Astrocyte (in vitro differentiated cells and primary cell): ENCODE data around the gene ZBTB18. TPM values are rescaled to one million over a fixed set of nuclear protein-coding genes. Genes with fewer than 3 reads are reported as not detected.
A peak's percentile ranks its signal among the peaks of the same experiment; 100 is the strongest.

ENCODE experiments used
- DNase-seq: peaks from one replicate; pipeline ENCODE4 v3.0.0-alpha.2; 2010; ENCODE audit warnings: low read depth
- FAIRE-seq: peaks from 2 replicates; lab custom pipeline; 2011; peaks lifted over from hg19 to GRCh38; lab: Jason Lieb, UNC
- H2AFZ ChIP-seq: 2 replicates; pipeline ENCODE4 v1.6.0; 2012; ENCODE audit warnings: low read depth, low read length, inconsistent platforms
- H3K27ac ChIP-seq: 2 replicates; pipeline ENCODE4 v1.5.1; 2011; ENCODE audit warnings: low read depth, low read length, inconsistent platforms
- H3K27me3 ChIP-seq: 2 replicates; pipeline ENCODE4 v1.6.0; 2011; ENCODE audit warnings: low read length, inconsistent platforms; ENCODE audit not compliant: insufficient read depth
- H3K36me3 ChIP-seq: 2 replicates; pipeline ENCODE4 v1.5.1; 2011; ENCODE audit warnings: low read length, inconsistent platforms; ENCODE audit not compliant: insufficient read depth
- H3K4me1 ChIP-seq: 2 replicates; pipeline ENCODE4 v1.5.1; 2011; ENCODE audit warnings: low read length, inconsistent platforms; ENCODE audit not compliant: insufficient read depth
- H3K4me2 ChIP-seq: 2 replicates; pipeline ENCODE4 v1.6.0; 2012; ENCODE audit warnings: low read length, inconsistent platforms
- H3K4me3 ChIP-seq: 2 replicates; pipeline ENCODE4 v1.5.1; 2011; ENCODE audit warnings: low read depth, mild to moderate bottlenecking, low read length, inconsistent platforms; ENCODE audit not compliant: insufficient read depth
- H3K79me2 ChIP-seq: 2 replicates; pipeline ENCODE4 v1.6.0; 2012; ENCODE audit warnings: mild to moderate bottlenecking, low read length, inconsistent platforms; ENCODE audit not compliant: insufficient read depth
- H3K9ac ChIP-seq: 2 replicates; pipeline ENCODE4 v1.6.0; 2012; ENCODE audit warnings: mild to moderate bottlenecking, low read length, inconsistent platforms
- H3K9me3 ChIP-seq: 2 replicates; pipeline ENCODE4 v1.5.1; 2012; ENCODE audit warnings: low read depth, mild to moderate bottlenecking, low read length, inconsistent platforms; ENCODE audit not compliant: insufficient read depth
- H4K20me1 ChIP-seq: 2 replicates; pipeline ENCODE4 v1.6.0; 2012; ENCODE audit warnings: low read length, inconsistent platforms; ENCODE audit not compliant: insufficient read depth
- H3K27ac Mint-ChIP-seq: one replicate; pipeline ENCODE4 v1.8.0; 2021; ENCODE audit warnings: mild to moderate bottlenecking, mixed read lengths; ENCODE audit not compliant: unreplicated experiment
- H3K27me3 Mint-ChIP-seq: one replicate; pipeline ENCODE4 v1.8.0; 2021; ENCODE audit warnings: low read depth, mixed read lengths; ENCODE audit not compliant: unreplicated experiment
- H3K36me3 Mint-ChIP-seq: one replicate; pipeline ENCODE4 v1.8.0; 2021; ENCODE audit warnings: low read depth, mixed read lengths; ENCODE audit not compliant: unreplicated experiment
- H3K4me1 Mint-ChIP-seq: one replicate; pipeline ENCODE4 v1.8.0; 2021; ENCODE audit warnings: low read depth, mixed read lengths; ENCODE audit not compliant: unreplicated experiment
- H3K4me3 Mint-ChIP-seq: one replicate; pipeline ENCODE4 v1.8.0; 2021; ENCODE audit warnings: mild to moderate bottlenecking, moderate library complexity, mixed read lengths; ENCODE audit not compliant: unreplicated experiment
- H3K9me3 Mint-ChIP-seq: one replicate; pipeline ENCODE4 v1.8.0; 2021; ENCODE audit warnings: mild to moderate bottlenecking, mixed read lengths; ENCODE audit not compliant: unreplicated experiment
- EZH2 ChIP-seq: IDR thresholded peaks from 2 replicates; pipeline ENCODE4 v1.6.1; 2012; ENCODE audit warnings: mild to moderate bottlenecking, low read length, inconsistent platforms; ENCODE audit not compliant: insufficient read depth
- total RNA-seq: library from RNA; stranded (reverse); gene quantifications from 2 replicates; pipeline ENCODE4 v1.2.1, GENCODE V29; 2021
- TF ChIP-seq, protein P1 (sequence below): IDR thresholded peaks from 2 replicates; pipeline ENCODE4 v1.5.1; 2011; ENCODE audit warnings: low read depth, mild to moderate bottlenecking, inconsistent platforms, low read length, moderate library complexity; ENCODE audit not compliant: insufficient read depth

ZBTB18 gene
- total RNA-seq, 1 donor from 2014 or later, result 19.2 TPM

DNA sequence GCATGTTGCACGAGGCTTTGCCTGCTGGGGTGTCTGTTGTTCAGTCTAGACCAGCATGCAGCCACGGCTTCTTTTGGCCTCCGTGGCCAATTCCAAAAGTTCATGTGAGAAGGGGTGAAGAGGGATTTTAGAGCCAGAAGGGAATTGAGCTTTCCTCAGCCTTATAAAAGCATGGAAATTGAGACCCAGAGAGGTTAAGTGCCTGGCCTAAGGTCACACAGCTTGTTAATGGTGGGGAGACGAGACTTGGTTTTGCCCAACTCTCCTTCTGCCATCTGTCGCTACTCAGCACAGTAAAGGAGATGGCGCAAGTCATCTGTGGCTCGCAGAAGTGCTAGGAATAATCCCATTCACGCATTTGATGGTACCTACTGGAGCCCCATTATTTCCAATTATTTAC is 25.7 kb downstream of the ZBTB18 start:
- H3K4me2 ChIP-seq, result no peak overlapping the region
- H3K9ac ChIP-seq, result no peak overlapping the region
- no peak overlapping the region for H3K4me3 ChIP-seq
- H3K27ac ChIP-seq, result no peak overlapping the region
- no peak overlapping the region for H2AFZ ChIP-seq
- H3K9me3 ChIP-seq, result no peaks in the 10 kb centered on the region
- peaks cover 7% of the 10 kb centered on the region for H3K4me1 ChIP-seq
- H3K27me3 ChIP-seq, result peaks cover 11% of the 10 kb centered on the region
- Mint-ChIP-seq H3K4me3 (no peak overlapping the region), H3K27me3 (peaks cover 41% of the 10 kb centered on the region), H3K27ac (no peak overlapping the region), H3K36me3 (no peaks in the 10 kb centered on the region), H3K4me1 (no peaks in the 10 kb centered on the region), H3K9me3 (peaks cover 3% of the 10 kb centered on the region)
- H3K79me2 ChIP-seq, result no peaks in the 10 kb centered on the region
- DNase-seq (no peak), FAIRE-seq (no peak)
- H3K36me3 ChIP-seq, result no peaks in the 10 kb centered on the region
- H4K20me1 ChIP-seq, result no peaks in the 10 kb centered on the region
- TF ChIP-seq EZH2, result no peak
- TF ChIP-seq, protein P1, sequence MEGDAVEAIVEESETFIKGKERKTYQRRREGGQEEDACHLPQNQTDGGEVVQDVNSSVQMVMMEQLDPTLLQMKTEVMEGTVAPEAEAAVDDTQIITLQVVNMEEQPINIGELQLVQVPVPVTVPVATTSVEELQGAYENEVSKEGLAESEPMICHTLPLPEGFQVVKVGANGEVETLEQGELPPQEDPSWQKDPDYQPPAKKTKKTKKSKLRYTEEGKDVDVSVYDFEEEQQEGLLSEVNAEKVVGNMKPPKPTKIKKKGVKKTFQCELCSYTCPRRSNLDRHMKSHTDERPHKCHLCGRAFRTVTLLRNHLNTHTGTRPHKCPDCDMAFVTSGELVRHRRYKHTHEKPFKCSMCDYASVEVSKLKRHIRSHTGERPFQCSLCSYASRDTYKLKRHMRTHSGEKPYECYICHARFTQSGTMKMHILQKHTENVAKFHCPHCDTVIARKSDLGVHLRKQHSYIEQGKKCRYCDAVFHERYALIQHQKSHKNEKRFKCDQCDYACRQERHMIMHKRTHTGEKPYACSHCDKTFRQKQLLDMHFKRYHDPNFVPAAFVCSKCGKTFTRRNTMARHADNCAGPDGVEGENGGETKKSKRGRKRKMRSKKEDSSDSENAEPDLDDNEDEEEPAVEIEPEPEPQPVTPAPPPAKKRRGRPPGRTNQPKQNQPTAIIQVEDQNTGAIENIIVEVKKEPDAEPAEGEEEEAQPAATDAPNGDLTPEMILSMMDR, result no peak

DNA sequence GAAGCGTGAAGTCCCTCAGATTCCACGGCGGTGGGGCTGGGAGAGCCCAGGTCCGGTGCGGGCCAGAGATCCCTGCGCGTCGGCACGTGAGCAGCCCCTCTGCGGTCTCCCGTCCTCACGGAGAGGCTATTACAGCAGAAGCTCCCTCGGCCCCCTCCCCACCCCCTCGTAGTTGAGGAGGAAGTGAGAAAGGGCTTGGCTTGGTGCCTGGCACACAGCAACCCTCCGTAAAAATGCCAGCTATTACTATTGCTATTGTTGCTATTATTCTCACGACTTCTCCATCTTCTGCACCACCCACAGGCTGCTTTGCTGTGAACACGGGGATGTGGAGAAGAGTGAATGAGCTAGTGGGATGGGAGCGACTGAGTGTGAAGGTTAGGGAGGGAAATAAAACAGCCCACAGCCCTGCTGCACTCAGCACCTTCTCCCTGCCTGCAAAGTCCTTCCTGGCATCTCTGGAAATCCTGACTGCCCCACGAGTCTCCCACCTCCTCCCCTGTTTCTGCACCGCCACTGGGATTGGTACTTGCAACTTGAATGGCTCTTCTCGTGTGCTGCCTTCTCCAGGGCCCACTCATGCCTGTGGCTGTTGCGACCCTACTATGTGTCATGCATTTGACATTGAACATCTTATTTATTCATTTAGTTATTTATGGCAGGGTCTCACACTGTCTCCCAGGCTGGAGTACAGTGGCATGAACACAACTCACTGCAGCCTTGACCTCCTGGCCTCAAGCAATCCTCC is 26.6 kb downstream of the ZBTB18 start:
- peak overlapping the region; percentile 71 for H2AFZ ChIP-seq
- no peaks in the 10 kb centered on the region for H3K36me3 ChIP-seq
- peaks cover 1% of the 10 kb centered on the region for H3K36me3 Mint-ChIP-seq
- no peaks in the 10 kb centered on the region for H3K4me1 Mint-ChIP-seq
- no peaks in the 10 kb centered on the region for H3K9me3 ChIP-seq
- peaks cover 12% of the 10 kb centered on the region for H3K27me3 ChIP-seq
- FAIRE-seq (no peak), DNase-seq (peak; percentile 23)
- H3K4me3 ChIP-seq, result no peak overlapping the region
- H3K79me2 ChIP-seq, result no peaks in the 10 kb centered on the region
- no peaks in the 10 kb centered on the region for H4K20me1 ChIP-seq
- peaks cover 46% of the 10 kb centered on the region for H3K27me3 Mint-ChIP-seq
- H3K4me3 Mint-ChIP-seq, result no peak overlapping the region
- peak overlapping the region; percentile 65 for H3K4me2 ChIP-seq
- peaks cover 7% of the 10 kb centered on the region for H3K9me3 Mint-ChIP-seq
- no peak overlapping the region for H3K27ac Mint-ChIP-seq
- H3K9ac ChIP-seq, result no peak overlapping the region
- TF ChIP-seq, protein P1, result no peak
- TF ChIP-seq EZH2, result no peak
- H3K27ac ChIP-seq, result no peak overlapping the region
- peaks cover 7% of the 10 kb centered on the region for H3K4me1 ChIP-seq

DNA sequence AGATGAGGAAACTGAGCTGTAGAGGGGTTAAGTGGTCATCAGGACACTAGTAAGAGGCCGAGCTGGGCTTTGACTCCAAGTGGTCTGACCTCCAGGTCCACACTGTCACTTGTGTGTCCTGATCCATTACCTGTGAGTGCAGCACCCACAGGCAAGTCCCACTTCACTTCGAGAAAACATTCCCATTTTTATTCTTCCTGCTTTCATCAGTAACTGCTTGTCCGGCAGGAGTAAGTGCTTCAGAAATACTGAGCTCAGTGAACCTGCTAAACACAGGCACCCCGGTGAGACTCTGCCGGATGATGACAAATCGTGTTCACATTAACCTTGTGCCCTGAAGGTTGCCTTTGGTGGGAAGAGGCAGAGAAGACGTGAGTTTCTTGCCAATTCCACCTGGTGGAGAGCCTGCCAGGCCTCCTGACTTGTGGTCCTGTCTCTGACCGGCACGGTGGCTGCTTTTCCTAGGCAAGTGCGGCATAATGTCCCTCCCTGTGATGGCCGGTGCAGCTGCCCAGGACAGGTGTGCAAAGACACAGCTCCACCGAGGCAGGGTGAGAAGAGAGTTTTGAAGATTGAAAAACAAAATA is 29.4 kb downstream of the ZBTB18 start:
- Mint-ChIP-seq H3K36me3 (peaks cover 1% of the 10 kb centered on the region), H3K27me3 (peaks cover 48% of the 10 kb centered on the region), H3K27ac (no peak overlapping the region), H3K4me1 (no peaks in the 10 kb centered on the region), H3K9me3 (peaks cover 19% of the 10 kb centered on the region), H3K4me3 (no peak overlapping the region)
- no peak for TF ChIP-seq EZH2
- TF ChIP-seq, protein P1, result no peak
- H2AFZ ChIP-seq, result no peak overlapping the region
- H3K4me1 ChIP-seq, result peaks cover 7% of the 10 kb centered on the region
- H3K4me3 ChIP-seq, result no peak overlapping the region
- H3K9me3 ChIP-seq, result no peaks in the 10 kb centered on the region
- peaks cover 12% of the 10 kb centered on the region for H3K27me3 ChIP-seq
- H3K9ac ChIP-seq, result no peak overlapping the region
- no peaks in the 10 kb centered on the region for H4K20me1 ChIP-seq
- no peak for FAIRE-seq
- no peaks in the 10 kb centered on the region for H3K79me2 ChIP-seq
- DNase-seq, result no peak
- H3K36me3 ChIP-seq, result no peaks in the 10 kb centered on the region
- no peak overlapping the region for H3K27ac ChIP-seq
- no peak overlapping the region for H3K4me2 ChIP-seq
